Gastroesophageal sphincter (tissue), 3 donors: ENCODE measurements around the gene FBRSL1.

Experiments
- POLR2A ChIP-seq, 2 donors: fragments of 450-650 bp; IDR thresholded peaks; one replicate each; pipeline ENCODE4 v1.6.1; 2017; ENCODE audit warnings: antibody characterized with exemption in 2 of 2, mild to moderate bottlenecking in 2 of 2, moderate library complexity in 1 of 2
- TF ChIP-seq, protein P1 (sequence below), 4 experiments: fragments of 200-600 bp in 2 of 4; fragments of 450-650 bp in 2 of 4; sonication (generic) in 1 of 4; IDR thresholded peaks; one replicate each; pipeline ENCODE4 v1.5.1; 2017 to 2019; ENCODE audit warnings: antibody characterized with exemption in 4 of 4, mild to moderate bottlenecking in 2 of 4, moderate library complexity in 2 of 4

DNA sequence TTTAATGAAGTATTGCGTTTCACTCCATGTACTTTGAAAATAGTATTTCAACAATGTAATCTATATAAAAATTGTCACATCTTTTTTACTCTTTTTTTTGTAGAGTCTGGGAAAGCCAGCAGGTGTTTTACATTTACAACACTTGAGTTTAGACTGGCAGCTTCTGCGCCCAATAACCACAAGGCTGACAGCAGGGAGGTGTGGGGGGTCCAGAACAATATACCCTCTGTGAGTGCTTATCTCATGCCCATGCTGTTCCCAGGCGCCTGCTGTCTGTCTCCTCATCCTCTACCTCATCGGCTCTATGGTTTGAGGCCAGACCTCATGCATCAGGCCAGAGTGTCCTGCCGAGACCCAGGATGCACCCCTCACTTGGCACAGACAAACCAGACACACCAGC is 24.9 kb downstream of the FBRSL1 start:
- TF ChIP-seq, protein P1, sequence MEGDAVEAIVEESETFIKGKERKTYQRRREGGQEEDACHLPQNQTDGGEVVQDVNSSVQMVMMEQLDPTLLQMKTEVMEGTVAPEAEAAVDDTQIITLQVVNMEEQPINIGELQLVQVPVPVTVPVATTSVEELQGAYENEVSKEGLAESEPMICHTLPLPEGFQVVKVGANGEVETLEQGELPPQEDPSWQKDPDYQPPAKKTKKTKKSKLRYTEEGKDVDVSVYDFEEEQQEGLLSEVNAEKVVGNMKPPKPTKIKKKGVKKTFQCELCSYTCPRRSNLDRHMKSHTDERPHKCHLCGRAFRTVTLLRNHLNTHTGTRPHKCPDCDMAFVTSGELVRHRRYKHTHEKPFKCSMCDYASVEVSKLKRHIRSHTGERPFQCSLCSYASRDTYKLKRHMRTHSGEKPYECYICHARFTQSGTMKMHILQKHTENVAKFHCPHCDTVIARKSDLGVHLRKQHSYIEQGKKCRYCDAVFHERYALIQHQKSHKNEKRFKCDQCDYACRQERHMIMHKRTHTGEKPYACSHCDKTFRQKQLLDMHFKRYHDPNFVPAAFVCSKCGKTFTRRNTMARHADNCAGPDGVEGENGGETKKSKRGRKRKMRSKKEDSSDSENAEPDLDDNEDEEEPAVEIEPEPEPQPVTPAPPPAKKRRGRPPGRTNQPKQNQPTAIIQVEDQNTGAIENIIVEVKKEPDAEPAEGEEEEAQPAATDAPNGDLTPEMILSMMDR (IDR thresholded peaks at IDR 0.05): no peak
- no peak for TF ChIP-seq POLR2A (IDR thresholded peaks at IDR 0.05)
